ENCODE measurements around the gene BTBD17. TPM values are rescaled to one million over a fixed set of nuclear protein-coding genes. Genes with fewer than 3 reads are reported as not detected.

The BTBD17 gene
- total RNA-seq, 1 donor from 2014 or later, result not detected

DNA sequence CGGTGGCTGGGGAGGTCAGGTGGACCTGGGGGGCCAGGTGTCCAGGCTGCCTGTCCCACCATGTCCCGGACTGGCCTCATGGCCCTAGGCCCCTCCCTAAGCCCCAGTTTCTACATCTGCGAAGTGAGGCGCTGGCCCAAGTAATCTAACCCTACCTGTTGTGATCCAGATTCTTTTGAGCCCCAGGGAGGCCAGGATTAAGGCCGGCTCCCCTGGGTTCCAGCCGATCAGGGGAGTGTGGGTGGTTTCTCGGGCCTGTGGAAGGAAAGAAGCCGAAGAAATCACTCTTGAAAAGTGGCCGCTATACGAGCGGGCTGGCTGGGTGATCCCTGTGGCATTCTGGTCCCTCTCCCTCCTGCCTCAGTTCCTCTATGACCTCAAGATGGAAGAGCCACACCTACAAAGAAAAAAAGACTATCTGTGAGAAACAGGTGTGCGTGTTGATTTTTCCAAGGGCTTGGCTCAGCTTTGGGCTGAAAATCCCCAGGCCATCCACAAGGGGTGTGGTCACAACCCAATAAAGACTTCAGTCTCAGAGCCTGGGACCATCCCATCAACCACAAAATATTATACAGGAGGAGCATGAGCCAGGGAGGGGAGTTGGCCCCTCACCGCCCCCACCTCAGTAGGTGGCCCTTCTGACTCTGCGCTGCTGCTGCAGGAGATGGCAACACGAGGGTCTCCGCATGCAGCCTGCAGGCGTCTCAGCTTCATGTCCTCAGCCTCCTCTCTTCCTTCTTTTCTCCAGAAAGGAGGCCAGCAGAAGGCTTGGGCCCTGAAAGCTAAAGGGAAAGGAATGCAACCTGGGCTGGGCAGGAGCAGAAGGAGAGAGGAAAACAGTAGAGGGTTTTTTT, 25.9 kb upstream of the BTBD17 start:
- intact Hi-C loops (cut with micrococcal nuclease), result no loop called here

GRCh38 chr17:74386386-74386785, 24.7 kb upstream of the BTBD17 start:
- intact Hi-C loops (cut with micrococcal nuclease), result no loop called here

DNA sequence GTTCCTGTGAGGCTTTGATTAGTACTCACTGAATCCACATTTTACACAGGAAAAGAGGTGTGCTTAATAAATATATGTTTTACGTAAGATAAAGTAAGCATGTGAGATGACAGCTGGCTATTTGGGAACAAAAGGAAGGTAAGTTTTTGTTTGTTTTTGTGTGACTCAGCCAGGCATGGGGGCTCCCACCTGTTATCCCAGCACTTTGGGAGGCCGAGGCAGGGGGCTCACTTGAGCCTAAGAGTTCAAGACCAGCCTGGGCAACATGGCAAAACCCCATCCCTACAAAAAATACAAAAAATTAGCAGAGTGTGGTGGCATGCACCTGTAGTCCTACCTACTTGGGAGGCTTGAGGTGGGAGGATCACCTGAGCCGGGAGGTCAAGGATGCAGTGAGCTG, 23.5 kb upstream of the BTBD17 start:
- intact Hi-C loops (cut with micrococcal nuclease), result no loop called here

DNA sequence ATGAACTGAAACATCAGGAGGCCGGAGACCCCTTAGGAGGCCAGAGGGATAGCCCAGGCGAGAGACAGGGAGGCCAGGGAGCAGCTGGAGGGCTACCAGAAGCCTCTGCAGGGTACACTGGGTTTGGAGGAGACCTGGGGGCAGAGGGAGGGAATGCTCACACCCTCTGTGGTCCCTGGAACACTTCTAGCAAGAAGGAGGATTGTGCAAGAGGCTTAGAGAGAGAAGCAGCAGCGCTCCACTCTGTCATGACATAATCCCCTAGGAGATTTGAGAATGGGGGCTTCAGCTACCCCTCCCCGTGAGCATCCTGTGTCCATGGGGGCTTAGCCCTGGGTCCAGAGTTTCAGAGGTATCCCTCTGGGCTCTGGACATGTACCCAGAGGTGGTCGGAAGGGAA, 21.5 kb upstream of the BTBD17 start:
- intact Hi-C loops (cut with micrococcal nuclease), result no loop called here

DNA sequence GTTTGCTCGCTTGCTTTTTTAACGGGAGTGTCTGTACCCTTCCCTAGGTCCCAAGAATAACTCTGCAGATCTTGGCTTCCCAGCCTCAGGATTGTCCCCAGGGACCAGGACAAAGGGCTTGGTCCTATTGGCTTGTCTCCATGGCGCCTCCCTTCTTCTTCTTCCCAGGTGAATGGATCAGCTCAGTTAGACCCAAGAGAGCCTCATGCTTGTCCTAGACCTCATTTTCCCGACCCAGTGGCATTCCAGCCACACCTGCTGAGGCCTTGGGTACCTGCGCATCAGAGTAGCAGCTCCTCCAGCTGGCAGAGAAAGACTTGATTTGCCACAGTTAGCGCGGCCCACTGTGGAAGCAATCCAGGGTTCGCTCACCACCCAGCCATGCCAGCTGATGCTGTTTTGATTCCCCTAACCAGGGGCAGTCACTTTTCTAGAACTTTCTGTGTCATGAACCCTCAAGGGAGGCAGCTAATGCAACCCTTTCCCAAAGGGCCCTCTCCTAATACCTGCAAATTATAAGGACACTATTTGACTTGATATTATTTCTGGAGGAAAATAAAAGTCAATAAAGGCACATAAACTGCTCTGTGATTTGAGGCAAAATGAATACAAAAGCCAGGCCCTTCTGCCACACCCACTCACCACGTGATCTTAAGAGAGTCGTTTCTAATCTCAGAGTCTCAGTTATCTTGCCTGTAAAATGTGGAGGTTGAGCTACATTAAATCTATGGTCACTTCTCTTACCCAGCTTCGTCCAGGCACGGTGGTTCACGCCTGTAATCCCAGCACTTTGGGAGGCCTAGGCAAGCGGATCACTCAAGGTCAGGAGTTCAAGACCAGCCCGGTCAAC, 19.5 kb upstream of the BTBD17 start:
- intact Hi-C loops (cut with micrococcal nuclease), result no loop called here

DNA sequence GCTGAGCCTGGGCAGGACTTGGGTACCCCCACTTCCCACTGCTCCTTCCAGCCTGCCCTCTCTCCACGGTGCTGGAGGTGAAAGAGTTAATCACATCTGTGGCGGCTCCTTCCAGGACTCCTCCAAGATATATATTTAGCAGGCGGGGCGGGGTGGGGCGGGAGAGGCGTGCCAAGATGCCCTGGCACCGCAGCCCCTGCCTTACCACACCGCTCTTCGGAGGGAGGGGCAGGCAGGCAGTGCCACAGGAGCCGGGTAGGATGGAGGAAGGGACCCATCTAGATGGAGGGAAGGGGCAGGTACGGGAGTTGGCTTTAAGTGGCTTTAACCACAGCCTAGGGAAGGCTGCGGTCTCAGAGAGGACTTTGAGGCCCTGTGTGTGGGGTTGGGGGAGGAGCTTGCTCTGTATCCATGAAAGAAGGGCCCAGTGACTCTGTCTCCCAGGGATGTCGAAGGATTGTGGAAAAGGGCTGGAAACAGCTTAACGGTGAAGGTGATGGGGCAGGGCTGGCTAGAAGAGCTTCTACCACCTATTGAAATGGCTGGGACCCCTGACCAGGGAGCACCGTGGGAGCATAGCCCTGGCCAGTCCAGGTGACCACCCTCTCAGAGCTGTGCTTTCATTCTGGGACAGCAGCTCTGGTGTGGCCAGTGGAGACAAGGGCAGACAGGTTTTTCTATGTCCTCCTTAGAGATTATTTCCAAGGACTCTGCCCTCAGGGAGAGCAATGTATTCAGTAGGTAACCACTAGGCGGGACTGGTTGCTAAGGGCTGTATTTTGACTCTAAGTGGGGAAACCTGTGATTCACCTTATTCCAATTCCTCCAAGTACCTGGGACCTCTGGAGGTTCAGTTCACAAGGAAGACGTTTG, 18.7 kb upstream of the BTBD17 start:
- intact Hi-C loops (cut with micrococcal nuclease), result no loop called here

- intact Hi-C loops (cut with micrococcal nuclease), result loop anchor here (1.0 to 5.0 kb wide), 6 partner anchors 78 to 363 kb away; no protein-coding TSS in a partner anchor
These were observed 17.9 kb upstream of the BTBD17 start for GRCh38 chr17:74379495-74380085.

- intact Hi-C loops (cut with micrococcal nuclease), result loop anchor here (5.0 kb wide), 1 partner anchor 367 kb away; no protein-coding TSS in a partner anchor
These were observed 13.2 kb upstream of the BTBD17 start for GRCh38 chr17:74374858-74375257.

DNA sequence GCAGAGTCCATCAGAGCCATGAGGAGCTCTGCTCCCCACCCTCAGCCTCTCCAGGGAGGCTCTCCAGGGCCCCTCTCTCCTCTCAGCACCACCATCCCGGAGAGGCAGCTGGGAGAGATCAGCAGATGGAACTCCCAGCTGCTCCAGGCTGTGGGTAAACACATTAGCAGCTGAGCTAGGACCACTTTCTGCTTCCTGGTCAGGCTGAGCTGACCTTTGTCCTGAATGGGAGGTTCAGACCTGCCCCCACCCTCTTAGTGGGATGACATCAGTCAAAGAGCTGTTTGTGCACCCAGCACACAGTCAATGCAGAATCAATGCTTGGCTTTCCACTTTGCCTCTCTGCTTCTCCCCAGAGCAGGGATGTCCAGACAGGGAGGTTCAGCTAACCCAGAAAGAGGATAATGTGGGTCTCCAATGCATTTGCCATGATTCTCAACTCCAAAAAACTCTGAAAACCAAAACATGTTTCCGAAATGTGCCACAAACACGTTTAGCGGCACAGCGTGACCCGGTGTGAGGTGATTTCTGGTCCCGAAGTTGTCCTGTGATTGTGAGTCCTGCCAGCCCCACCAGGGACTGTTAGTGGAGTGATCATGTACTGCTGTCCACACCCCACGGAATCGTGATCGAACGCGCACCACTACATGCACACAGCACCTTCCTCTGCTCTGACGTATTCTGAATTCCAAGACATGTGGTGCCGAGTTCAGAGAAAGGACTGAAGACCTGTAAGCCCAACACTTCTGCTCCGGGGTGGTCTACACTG, 12.4 kb upstream of the BTBD17 start:
- intact Hi-C loops (cut with micrococcal nuclease), result no loop called here

- intact Hi-C loops (cut with micrococcal nuclease), result no loop called here
These were observed 10.8 kb upstream of the BTBD17 start for GRCh38 chr17:74372426-74372825.

DNA sequence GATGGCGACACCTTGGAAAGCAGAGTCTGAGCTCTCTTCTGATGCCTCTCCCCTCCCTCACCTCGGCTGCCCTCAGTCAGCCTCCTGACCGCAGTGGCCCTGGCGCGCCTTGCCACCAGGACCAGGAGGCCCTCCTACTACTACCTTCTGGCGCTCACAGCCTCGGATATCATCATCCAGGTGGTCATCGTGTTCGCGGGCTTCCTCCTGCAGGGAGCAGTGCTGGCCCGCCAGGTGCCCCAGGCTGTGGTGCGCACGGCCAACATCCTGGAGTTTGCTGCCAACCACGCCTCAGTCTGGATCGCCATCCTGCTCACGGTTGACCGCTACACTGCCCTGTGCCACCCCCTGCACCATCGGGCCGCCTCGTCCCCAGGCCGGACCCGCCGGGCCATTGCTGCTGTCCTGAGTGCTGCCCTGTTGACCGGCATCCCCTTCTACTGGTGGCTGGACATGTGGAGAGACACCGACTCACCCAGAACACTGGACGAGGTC, 10.0 kb upstream of the BTBD17 start:
- intact Hi-C loops (cut with micrococcal nuclease), result no loop called here

- intact Hi-C loops (cut with micrococcal nuclease), result loop anchor here (2.0 to 5.0 kb wide), 3 partner anchors 69 to 277 kb away; partner anchors contain the start of gene TTYH2
These were observed 8.2 kb upstream of the BTBD17 start for GRCh38 chr17:74369665-74370490.

GRCh38 chr17:74369221-74369620, 7.6 kb upstream of the BTBD17 start:
- intact Hi-C loops (cut with micrococcal nuclease), result loop anchor here (2.0 to 5.0 kb wide), 3 partner anchors 68 to 278 kb away; partner anchors contain the start of gene TTYH2

DNA sequence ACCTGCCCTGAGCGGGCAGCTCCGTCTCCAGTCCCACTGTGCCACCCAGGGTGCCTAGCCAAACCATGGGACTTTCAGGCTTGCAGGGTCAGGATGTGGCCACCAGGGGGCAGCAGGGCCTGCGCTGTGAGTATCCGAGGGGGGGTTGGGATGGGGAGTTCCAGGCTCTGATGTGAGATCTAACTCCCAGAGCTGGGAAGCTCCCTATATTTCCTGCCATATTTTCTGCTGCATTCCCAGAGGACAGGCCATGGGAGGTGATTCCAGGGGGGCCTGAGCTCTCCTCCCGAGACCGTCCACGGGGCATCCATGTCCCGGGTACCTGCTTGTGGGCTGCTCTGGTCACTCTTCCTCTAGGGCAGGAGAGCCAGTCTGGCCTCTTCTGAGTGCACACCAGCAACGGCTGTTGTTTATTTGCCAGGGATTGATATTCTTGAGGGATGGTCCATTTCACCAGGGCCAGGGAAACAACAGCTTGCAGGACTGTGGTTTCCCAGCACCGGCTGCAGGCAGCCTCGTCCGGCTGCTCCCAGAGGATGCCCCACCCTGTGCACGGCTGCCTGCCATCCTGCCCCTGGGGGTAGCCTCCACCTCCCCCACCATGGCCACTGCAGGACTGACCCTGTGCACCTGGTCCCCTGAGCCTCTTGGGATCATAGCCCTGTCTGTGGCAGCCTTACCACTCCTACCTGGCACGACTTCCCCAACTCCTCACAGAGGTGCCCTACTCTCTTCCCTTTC, 6.8 kb upstream of the BTBD17 start:
- intact Hi-C loops (cut with micrococcal nuclease), result loop anchor here (1.0 to 5.0 kb wide), 6 partner anchors 68 to 279 kb away; partner anchors contain the start of gene TTYH2

- intact Hi-C loops (cut with micrococcal nuclease), result loop anchor here (5.0 kb wide), 2 partner anchors 155 to 280 kb away; partner anchors contain the start of gene TTYH2
These were observed 5.5 kb upstream of the BTBD17 start, which contains the start of gene GPR142 for GRCh38 chr17:74367206-74367605. Gene GPR142 (plus strand): TSS chr17:74367506. CDS start chr17:74369541, 2,035 bp downstream.

GRCh38 chr17:74362810-74363498, 1.3 kb upstream of the BTBD17 start:
- intact Hi-C loops (cut with micrococcal nuclease), result no loop called here

- intact Hi-C loops (cut with micrococcal nuclease), result no loop called here
These were observed 369 bp upstream of the BTBD17 start for GRCh38 chr17:74362069-74362405.
